EH (cell line): ENCODE results near the gene FFAR3.
"Not testable (repeated sequence)": the region's sequence is repeated elsewhere in the genome, so short reads cannot be mapped to it uniquely, and the experiment has no call there.

ENCODE experiments used
- DNase-seq: peaks from one replicate; pipeline ENCODE4 v3.0.0-alpha.2; 2015; ENCODE audit warnings: low read depth

Gene FFAR3

DNA sequence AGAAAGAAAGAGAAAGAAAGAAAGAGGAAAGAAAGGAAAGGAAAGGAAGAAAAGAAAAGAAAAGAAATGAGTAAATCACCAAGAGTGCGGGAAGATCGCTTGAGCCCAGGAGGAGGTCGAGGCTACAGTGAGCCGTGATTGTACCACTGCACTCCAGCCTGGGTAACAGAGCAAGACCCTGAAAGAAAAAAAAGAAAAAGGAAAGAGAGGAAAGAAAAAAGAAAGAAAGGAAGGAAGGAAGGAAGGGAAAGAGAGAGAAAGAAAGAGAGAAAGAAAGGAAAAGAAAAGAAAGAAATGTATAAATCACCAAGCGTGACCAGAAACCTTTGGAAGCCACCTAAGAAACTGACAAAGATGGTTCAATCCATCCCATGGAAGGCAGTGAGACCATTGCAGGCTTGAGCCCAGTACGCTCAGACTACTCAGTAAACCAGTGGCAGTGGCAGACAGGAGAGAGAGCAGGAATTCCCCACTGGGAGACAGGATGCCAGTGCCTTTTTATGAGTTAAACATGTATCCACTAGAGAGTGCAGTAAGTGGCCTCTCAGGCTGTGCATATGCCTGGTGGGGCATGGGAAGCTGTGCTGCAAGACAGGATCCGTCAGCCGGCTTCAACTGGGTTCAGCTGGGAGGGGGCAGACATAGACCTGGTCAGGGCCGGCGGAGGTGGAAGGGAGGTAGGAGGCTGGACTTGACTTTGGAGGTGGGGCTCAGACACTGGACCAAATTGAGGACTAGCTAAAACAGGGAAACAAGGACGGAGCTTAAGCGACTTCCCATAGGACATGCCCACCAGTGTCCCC is 17.4 kb downstream of the FFAR3 start:
- DNase-seq = no peak

DNA sequence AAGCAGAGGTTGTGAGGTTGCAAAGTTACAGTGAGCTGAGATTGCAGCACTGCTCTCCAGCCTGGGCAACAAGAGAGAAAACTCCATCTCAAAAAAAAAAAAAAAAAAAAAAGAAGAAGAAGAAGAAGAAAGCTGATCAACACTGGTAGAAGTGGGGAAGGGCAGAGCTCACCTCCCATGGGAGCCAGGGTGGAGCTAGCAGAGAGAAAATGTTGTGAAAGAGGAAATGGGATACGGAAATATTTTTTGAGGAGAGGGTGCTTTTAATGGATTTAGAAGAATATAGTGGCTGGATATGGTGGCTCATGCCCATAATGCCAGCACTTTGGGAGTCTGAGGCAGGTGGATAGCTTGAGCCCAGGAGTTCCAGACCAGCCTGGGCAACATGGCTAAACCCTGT is 19.4 kb downstream of the FFAR3 start:
- no peak for DNase-seq

DNA sequence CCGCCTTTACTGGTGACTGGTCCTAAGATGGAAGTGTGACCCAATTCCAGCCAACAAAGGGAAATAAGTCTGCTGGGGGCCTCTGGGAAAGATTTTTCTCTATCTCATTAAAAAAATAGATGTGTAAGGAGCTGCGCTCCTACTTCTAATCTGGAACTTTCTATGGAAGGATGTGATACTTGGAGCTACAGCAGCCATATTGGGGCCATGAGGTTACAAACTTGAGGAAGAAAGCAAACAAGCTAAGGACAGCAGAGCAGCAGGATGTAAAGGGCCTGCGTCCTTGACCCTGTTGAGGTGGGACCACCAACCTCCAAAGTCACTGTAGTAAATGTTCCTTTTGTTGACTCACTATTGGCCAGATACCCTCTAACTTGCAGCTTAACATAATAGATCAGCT is 20.1 kb downstream of the FFAR3 start:
- DNase-seq = no peak

DNA sequence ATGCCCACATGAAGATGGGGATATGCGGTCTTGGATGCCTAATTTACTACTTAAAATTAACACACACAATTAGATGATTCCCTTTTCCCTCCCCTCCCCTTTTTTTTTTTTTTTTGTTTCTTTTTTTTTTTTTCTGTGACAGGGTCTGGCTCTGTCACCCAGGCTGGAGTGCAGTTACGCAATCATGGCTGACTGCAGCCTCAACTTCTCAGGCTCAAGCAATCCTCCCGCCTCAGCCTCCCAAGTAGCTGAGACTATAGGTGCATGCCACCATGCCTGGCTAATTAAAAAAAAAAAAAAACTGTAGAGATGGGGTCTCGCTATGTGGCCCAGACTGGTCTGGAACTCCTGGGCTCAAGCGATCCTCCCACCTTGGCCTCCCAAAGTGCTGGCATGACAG is 21.3 kb downstream of the FFAR3 start:
- not testable (repeated sequence) for DNase-seq

DNA sequence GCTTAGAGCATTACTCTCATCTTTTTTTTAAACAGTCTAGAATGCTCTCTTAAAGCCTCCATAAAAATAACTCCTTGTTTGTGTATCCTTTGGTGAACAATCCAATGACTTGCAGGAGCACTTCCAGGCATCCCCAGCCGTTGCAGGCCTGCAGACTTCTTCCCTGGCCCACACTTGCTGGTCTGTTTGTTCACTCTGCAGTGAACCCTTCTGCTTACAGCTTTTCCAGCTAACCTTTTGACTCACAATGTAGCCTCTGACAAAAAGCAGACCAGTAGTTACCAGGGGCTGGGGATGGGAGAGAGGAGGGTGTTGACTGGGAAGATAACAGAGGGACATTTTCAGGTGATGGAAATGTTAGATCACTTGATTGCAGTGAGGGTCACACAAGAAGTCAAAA is 21.7 kb downstream of the FFAR3 start:
- DNase-seq = no peak

DNA sequence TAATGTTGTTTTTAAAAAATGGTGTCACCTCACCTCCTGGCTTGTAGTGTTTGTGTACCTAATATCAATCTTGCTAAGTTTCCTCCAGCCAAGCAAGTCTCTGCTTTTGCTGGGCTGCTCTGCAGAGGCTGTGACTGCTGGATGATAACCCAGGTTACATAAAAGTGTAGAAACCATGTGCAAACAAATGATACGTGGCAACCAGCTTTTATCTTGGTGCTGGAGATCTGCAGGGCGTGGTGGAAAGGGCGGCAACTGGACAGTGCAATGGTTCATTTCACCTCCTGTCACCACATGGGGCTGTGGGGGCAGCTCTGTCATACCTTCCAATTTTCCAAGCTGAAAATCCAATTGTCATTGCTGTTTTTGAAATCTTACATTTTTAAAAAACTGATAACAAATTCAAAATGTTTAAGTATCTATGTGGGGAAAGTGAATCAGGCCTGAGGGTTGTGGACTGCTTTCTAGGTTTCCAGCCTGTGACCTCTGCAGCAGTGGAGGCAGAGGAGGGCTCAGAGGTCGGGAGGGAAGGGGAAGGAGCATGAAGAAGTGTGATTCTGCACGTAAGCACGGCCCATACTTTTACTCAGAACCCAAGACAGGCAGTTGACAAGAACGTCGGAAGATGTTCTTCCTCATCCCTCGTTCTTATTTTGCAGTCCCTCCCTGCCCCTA is 22.3 kb downstream of the FFAR3 start:
- no peak for DNase-seq

DNA sequence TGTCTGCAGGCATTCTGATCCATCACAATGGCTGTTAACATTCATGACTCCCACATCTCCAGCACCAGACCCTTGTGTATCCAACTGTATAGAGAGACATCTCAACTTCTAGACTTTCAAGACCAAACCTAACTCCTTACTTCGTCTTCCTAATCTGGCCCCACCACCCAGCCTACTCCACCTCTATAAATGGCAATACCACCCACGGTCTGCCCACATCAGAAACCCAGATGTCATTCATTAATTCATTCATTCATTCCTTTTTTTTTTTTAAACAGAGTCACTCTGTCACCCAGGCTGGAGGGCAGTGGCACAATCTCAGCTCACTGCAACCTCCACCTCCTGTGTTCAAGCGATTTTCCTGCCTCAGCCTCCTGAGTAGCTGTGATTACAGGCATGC is 23.1 kb downstream of the FFAR3 start:
- no peak for DNase-seq

DNA sequence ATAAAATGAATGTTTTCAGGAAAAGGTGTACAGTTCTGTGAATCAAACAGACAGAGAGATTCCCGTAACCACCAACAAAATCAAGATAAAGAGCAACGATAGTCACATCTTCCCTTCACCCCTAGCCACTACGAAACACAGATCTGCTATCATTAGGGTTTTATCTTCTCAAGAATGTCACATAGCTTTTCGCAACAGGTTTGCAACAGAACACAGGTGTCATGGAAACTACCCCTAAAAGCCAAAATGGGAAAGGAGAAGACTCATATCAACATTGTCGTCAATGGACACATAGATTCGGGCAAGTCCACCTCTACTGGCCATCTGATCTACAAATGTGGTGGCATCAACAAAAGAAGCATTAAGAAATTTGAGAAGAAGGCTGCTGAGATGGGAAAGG is 23.7 kb downstream of the FFAR3 start:
- DNase-seq = no peak

DNA sequence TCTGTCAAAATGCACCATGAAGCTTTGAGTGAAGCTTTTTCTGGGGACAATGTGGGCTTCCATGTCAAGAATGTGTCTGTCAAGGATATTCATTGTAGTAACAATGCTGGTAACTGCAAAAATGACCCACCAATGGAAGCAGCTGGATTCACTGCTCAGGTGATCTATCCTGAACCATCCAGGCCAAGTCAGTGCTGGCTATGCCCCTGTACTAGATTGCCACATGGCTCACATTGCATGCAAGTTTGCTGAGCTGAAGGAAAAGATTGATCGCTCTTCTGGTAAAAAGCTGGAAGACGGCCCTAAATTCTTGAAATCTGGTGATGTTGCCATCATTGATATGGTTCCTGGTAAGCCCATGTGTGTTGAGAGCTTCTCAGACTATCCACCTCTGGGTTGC is 25.3 kb downstream of the FFAR3 start:
- no peak for DNase-seq

DNA sequence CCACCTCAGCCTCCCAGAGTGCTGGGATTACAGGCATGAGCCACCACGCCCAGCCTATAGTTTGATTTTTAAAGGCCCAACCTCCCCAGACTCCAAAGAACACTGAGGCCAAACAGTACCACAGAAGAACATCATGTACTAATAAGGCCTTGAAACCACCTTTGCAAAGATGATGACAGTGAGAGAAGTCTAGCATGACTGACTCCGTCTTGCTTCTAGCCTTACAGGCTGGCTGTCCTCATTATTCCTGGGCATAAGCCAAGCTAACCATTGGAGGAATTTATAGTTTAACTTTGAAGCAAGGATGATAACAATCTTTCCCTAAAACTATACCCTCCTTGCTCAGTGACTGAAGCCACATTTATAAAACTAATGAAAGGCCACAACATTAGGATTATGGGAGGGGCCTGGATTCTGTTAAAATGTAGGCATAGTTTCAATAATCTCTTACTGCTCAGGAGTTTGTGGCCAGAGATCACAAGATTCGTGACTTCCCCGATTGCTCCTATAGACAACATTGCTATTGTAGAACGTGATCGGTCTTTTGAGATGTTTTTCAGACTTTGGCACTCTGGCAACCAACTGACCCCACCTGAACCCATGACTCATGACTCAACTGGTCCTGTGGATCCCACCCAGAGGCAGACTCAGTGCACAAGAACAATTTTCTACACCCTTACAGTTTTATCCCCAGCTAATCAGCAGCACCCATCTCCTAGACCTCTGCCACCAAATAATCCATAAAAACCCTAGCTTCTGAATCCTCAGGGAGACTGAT is 30.2 kb downstream of the FFAR3 start:
- DNase-seq = no peak

DNA sequence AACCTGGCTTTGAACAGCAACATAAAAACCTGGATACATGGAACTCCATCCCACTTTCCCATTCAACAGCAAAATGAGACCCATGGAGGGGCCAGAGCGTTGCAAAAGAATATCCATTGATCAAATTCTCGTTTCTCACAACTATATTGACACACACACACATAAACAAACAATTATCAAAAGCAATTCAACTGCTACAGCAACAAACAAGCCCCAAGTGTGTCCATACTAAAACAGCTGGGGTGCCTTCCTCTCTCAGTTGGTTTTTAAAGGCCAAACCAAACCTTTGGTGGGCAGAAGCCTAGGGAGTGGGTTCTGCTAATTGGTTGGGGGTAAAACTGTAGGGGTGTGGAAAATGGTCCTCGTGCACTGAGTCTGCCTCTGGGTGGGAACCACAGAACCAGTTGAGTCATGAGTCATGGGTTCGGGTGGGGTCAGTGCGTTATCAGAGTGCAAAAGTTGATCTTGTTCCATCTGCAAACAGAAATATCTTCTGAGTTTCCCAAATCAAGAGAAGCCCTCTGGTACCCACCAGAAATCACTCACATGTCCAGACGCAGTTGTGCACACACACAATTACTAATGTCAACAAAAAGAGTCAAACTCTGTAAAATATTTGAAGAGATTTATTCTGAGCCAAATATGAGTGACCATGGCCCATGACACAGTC is 31.1 kb downstream of the FFAR3 start:
- no peak for DNase-seq

DNA sequence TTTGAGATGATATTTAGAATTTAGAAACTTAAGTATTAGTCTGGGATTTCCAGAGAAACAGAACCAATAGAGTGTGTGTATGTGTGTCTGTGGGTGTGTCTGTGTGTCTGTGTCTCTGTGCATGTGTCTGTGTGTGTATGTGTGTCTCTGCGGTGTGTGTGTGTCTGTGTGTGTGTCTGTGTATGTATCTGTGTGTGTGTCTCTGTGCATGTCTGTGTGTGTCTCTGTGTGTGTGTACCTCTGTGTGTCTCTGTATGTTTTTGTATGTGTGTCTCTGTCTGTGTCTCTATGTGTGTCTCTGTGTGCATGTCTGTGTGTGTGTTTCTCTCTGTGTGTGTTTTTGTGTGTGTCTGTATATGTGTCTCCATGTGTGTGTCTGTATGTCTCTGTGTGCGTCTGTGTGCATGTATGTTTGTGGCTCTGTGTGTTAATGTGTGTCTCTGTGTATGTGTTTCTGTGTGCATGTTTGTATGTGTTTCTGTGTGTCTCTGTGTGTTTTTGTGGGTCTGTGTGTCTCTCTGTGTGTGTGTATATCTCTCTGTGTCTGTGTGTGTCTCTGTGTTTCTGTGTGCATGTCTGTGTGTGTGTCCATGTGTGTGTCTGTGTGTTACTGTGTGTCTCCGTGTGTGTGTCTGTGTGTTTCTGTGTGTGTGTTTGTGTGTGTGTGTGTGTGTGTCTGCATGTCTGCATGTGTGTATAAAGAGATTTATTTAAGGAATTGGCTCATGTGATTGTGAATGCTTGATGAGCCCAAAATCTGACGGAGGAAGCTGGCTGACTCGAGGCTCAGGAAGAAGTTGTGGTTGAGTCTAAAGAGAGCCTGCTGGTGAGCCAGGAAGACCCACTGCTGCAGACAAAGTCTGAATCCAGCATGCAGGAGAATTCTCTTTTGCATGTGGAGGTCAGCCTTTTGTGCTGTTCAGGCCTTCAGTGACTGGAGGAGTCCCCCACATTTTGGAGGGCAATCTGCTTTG is 34.8 kb downstream of the FFAR3 start:
- DNase-seq = no peak

DNA sequence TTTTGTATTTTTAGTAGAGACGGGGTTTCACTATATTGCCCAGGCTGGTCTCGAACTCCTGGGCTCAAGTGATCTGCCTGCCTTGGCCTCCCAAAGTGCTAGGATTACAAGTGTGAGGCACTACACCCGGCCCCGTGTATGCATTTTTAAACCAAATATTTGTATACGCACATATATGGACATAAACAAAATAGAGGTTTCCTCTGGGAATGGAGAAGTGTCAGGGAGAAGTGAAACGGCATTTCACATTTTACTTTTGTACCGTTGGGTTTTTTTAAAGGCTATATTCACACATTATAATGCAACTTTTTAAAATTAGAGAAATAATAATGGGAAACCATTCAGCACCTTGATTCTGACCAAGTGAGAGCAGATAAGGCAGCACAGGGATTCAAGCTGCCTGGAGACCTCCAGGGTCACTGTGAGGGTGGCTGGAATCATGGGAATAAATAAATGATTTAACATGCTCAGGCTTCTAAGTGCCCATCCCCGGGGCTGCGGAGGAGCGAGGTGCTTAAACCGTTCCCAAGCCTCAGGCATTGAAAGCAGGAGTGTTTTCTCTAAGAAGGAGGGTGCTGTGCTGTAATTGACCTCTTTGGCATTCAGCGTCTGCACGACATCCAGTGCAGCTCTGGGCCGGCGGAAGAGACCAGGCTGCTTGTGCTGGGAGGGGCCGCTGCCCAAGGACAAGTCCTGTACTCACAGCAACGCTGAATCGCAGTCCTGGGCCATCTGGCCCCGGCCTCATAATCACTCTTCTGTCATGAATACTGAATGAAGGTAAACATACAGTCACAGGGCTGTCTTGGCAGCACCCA is 37.3 kb downstream of the FFAR3 start:
- no peak for DNase-seq

DNA sequence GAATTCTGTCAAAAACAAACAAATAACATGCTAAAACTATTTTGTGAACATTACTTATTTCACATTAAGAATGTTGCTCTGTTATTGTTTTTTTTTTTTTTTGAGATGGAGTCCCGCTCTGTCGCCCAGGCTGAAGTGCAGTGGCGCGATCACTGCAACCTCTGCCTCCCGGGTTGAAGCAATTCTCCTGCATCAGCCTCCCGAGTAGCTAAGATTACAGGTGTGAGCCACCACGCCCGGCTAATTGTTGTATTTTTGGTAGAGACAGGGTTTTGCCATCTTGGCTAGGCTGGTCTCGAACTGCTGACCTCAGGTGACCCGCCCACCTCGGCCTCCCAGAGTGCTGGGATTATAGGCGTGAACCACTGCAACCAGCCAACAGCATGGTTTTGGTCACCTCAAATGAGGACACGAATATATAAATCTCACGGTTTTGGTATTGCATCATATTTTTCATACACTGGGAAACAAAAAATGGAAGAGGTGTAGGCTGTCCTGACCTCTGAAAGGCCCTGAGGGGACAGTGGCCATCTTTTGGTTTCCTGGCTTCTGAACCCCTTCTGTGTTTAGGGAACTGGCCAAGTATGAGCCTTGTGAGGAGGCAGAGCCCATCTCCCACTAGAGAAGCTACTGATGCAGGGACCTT is 38.1 kb downstream of the FFAR3 start:
- no peak for DNase-seq

DNA sequence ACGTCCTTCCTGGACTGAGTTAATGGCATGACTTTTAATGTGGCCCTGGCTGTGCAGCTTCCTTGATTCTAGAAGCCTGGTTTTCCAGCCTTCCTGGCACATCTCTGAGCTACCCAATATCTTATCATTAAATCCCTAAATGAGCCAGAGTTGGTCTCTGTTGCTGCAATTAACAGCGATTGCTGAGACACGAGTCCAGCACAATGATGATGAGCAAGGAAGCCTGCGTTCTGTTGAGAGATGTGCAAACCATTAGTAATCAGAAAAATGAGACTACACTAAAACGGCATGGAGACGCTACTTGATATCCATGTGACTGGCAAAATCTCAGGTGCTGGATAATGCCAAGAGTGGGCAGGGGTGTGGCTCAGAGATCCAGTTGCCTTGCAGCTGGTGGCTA is 38.8 kb downstream of the FFAR3 start:
- DNase-seq = no peak

DNA sequence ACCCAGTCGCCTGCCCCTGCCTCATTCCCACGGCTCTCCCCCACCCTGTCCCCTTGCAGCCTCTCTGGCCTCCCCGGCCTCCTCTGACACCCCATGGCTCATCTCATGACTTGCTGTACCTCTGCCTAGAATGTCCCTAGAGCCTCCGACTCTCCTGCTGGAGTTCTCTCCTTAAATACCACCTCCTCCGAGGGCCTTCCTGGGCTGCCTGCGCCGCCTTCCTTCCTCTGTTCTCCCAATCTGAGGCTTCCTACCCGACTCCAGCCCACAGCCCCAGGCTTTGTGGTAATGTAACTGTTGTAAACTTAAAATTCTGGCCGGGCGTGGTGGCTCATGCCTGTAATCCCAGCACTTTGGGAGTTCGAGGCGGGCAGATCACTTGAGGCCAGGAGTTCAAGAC is 40.3 kb downstream of the FFAR3 start:
- no peak for DNase-seq

DNA sequence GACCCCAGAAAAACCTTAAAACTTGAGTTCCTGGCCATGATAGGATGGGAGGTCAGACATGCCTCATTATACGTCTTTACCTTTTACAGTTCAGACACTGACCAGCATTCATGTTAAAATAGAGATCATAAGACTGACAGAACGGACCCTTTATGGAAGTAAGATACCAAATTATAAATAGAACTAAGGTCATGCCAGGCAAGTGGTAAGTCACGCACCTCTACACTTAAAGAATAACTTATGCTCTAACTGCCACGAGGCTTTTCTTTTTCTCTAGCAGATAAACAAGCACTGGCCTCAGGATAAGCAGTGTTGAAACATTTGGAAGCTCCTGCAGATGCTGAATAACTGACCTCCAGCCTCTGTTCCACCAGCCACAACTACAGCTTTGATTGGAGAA is 41.0 kb downstream of the FFAR3 start:
- no peak for DNase-seq

DNA sequence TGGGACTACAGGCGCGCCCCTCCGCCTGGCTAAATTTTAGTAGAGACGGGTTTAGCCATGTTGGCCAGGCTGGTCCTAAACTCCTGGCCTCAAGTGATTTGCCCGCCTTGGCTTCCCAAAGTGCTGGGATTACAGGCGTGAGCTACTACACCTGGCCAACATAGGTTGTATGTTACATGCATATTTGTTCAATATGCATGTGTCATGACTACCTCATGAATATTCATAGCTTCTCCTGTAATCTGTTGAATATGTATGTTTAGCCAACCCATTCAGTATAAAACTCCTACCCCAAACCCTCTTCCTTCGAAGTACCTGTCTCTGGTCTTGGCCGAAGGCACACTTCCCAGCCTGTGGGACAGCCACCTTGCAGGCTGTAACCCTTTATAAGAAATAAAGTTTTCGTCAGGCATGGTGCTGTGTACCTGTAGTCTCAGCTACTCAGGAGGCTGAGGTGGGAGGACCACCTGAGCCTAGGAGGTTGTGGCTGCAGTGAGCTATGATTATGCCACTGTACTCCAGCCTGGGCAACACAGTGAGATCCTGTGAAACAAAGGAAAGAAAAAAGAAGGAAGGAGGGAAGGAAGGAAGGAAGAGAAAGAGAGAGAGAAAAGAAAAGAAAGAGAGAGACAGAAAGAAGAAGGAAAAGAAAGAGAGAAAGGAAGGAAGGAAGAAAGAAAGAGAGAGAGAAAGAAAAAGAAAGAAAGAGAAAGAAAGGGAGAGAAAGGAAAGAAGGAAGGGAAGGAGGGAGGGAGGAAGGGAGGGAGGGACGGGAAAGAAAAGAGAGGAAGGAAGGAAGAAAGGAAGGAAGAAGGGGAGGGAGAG is 41.9 kb downstream of the FFAR3 start:
- no peak for DNase-seq

DNA sequence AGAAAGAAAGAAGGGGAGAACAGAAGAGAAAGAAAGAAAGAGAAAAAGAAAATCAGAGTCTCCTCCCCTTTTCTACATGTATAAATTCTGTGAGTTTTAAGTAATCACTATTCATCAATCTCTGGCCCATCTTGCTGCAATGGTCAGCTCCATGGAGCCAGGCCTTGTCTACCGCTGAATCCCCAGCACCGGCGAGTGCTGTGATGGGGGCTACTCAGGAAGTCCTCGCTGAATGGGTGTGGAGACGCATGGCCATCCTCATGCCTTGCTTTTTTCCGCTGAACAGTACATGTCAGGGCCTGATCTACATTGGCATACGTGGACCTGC is 42.5 kb downstream of the FFAR3 start:
- no peak for DNase-seq
